GM12874 (cell line): Measurements from ENCODE around the gene PPIF.

ENCODE experiments used
- CTCF ChIP-seq: IDR thresholded peaks from 2 replicates; pipeline ENCODE4 v1.5.1; 2011; ENCODE audit warnings: low read depth, mild to moderate bottlenecking, control low read depth, low read length, moderate library complexity; ENCODE audit not compliant: insufficient read depth

PPIF gene

GRCh38 chr10:79346012-79346340, 1.3 kb upstream of the PPIF start:
- TF ChIP-seq CTCF = no peak

GRCh38 chr10:79346388-79347225, 662 bp upstream of the PPIF start:
- TF ChIP-seq CTCF = no peak

- TF ChIP-seq CTCF = peak; percentile 8; the same call in 1 of the 2 replicates
Measured at GRCh38 chr10:79347894-79348639, 798 bp downstream of the PPIF start.

- TF ChIP-seq CTCF = no peak
Measured at GRCh38 chr10:79348640-79348988, 1.3 kb downstream of the PPIF start.

- TF ChIP-seq CTCF = no peak
Measured at GRCh38 chr10:79349072-79349491, 1.8 kb downstream of the PPIF start.

GRCh38 chr10:79349766-79350406, 2.6 kb downstream of the PPIF start:
- TF ChIP-seq CTCF = no peak

GRCh38 chr10:79350407-79351154, 3.3 kb downstream of the PPIF start:
- TF ChIP-seq CTCF = no peak
